WTC11 (cell line): ENCODE data around the gene CNIH3. TPM values are rescaled to one million over a fixed set of nuclear protein-coding genes. Genes with fewer than 3 reads are reported as not detected.

ENCODE experiments used
- ATAC-seq: fragments of 200-7000 bp; cut with Tn5 transposase; 2 replicates; pipeline ENCODE4 v1.10.0; 2021; ENCODE audit warnings: mild to moderate bottlenecking, moderate library complexity
- CTCF ChIA-PET: fragments of 300-600 bp; sonication (Branson Sonifier 250); formaldehyde crosslinking; loops from one replicate; lab custom pipeline; 2021; ENCODE audit warnings: antibody characterized with exemption; lab: Charles Lee
- POLR2A ChIA-PET: fragments of 350-600 bp; sonication (Branson Sonifier 250); formaldehyde crosslinking; loops from one replicate; lab custom pipeline; 2021; ENCODE audit warnings: antibody characterized with exemption; lab: Charles Lee
- DNase-seq: peaks from one replicate; pipeline ENCODE4 v3.0.0; 2021; ENCODE audit warnings: low spot score
- H3K27ac Mint-ChIP-seq: 2 replicates; pipeline ENCODE4 v1.8.0; 2021; ENCODE audit warnings: mixed read lengths
- H3K27me3 Mint-ChIP-seq: 2 replicates; pipeline ENCODE4 v1.8.0; 2021; ENCODE audit warnings: low read depth, mild to moderate bottlenecking, moderate library complexity, mixed read lengths
- H3K36me3 Mint-ChIP-seq: 2 replicates; pipeline ENCODE4 v1.8.0; 2021; ENCODE audit warnings: mixed read lengths
- H3K4me1 Mint-ChIP-seq: 2 replicates; pipeline ENCODE4 v1.8.0; 2022; ENCODE audit warnings: mixed read lengths
- H3K4me3 Mint-ChIP-seq: 2 replicates; pipeline ENCODE4 v1.8.0; 2021; ENCODE audit warnings: mild to moderate bottlenecking, moderate library complexity, mixed read lengths
- H3K9me3 Mint-ChIP-seq: 2 replicates; pipeline ENCODE4 v1.8.0; 2021; ENCODE audit warnings: mixed read lengths
- ARID4B ChIP-seq: sonication (generic); formaldehyde crosslinking; IDR thresholded peaks from 2 replicates; pipeline ENCODE4 v1.8.0; 2023; ENCODE audit warnings: missing genetic modification reagents, mild to moderate bottlenecking, borderline replicate concordance
- ELF4 ChIP-seq: sonication (generic); formaldehyde crosslinking; IDR thresholded peaks from 2 replicates; pipeline ENCODE4 v1.8.1; 2022; ENCODE audit warnings: low read depth, mild to moderate bottlenecking, moderate library complexity, missing genetic modification reagents
- ERG ChIP-seq: fragments of 250-450 bp; sonication (Bioruptor Pico); IDR thresholded peaks from 2 replicates; pipeline ENCODE4 v1.8.0; 2021; ENCODE audit warnings: mild to moderate bottlenecking
- FOXJ3 ChIP-seq: sonication (generic); formaldehyde crosslinking; IDR thresholded peaks from 2 replicates; pipeline ENCODE4 v1.9.0; 2021; ENCODE audit warnings: missing genetic modification reagents, mild to moderate bottlenecking, borderline replicate concordance
- IRF1 ChIP-seq: sonication (generic); formaldehyde crosslinking; IDR thresholded peaks from 2 replicates; pipeline ENCODE4 v1.8.0; 2023; ENCODE audit warnings: missing genetic modification reagents
- JAZF1 ChIP-seq: fragments of 250-450 bp; sonication (Bioruptor Pico); IDR thresholded peaks from 2 replicates; pipeline ENCODE4 v1.9.0; 2021; ENCODE audit warnings: moderate library complexity, mild to moderate bottlenecking, inconsistent platforms
- MLX ChIP-seq: sonication (generic); formaldehyde crosslinking; IDR thresholded peaks from 2 replicates; pipeline ENCODE4 v1.8.1; 2023; ENCODE audit warnings: mild to moderate bottlenecking, missing genetic modification reagents, moderate library complexity
- NFE2L1 ChIP-seq: sonication (generic); formaldehyde crosslinking; IDR thresholded peaks from 2 replicates; pipeline ENCODE4 v1.8.1; 2023; ENCODE audit warnings: missing genetic modification reagents
- NR2C2 ChIP-seq: sonication (generic); formaldehyde crosslinking; IDR thresholded peaks from 2 replicates; pipeline ENCODE4 v1.8.0; 2022; ENCODE audit warnings: mild to moderate bottlenecking, missing genetic modification reagents
- OVOL2 ChIP-seq: fragments of 250-450 bp; sonication (Bioruptor Pico); IDR thresholded peaks from 2 replicates; pipeline ENCODE4 v1.9.0; 2021; ENCODE audit warnings: mild to moderate bottlenecking, borderline replicate concordance
- TEAD1 ChIP-seq: sonication (generic); formaldehyde crosslinking; IDR thresholded peaks from 2 replicates; pipeline ENCODE4 v1.8.0; 2022; ENCODE audit warnings: mild to moderate bottlenecking, missing genetic modification reagents
- ZBTB43 ChIP-seq: sonication (generic); formaldehyde crosslinking; IDR thresholded peaks from 2 replicates; pipeline ENCODE4 v1.8.1; 2023; ENCODE audit warnings: mild to moderate bottlenecking, missing genetic modification reagents
- ZNF232 ChIP-seq: sonication (generic); formaldehyde crosslinking; IDR thresholded peaks from 2 replicates; pipeline ENCODE4 v1.8.0; 2022; ENCODE audit warnings: mild to moderate bottlenecking, missing genetic modification reagents
- ZNF317 ChIP-seq: sonication (generic); formaldehyde crosslinking; IDR thresholded peaks from 2 replicates; pipeline ENCODE4 v1.8.1; 2023; ENCODE audit warnings: low read depth, mild to moderate bottlenecking, moderate library complexity, missing genetic modification reagents, borderline replicate concordance
- ZNF416 ChIP-seq: fragments of 250-450 bp; sonication (Bioruptor Pico); IDR thresholded peaks from 2 replicates; pipeline ENCODE4 v1.9.0; 2021; ENCODE audit warnings: mild to moderate bottlenecking, inconsistent platforms
- ZNF423 ChIP-seq: fragments of 250-450 bp; sonication (Bioruptor Pico); IDR thresholded peaks from 2 replicates; pipeline ENCODE4 v2.1.2; 2022; ENCODE audit warnings: mild to moderate bottlenecking, moderate library complexity
- total RNA-seq: library from RNA; stranded (reverse); gene quantifications from 3 replicates; pipeline ENCODE4 v1.2.3, GENCODE V29; 2021
- TF ChIP-seq, protein P1 (sequence below): fragments of 250-450 bp; sonication (Bioruptor Pico); IDR thresholded peaks from 2 replicates; pipeline ENCODE4 v1.9.0; 2021; ENCODE audit warnings: moderate library complexity, mild to moderate bottlenecking, inconsistent platforms, borderline replicate concordance
- TF ChIP-seq, protein P2 (sequence below): sonication (generic); formaldehyde crosslinking; IDR thresholded peaks from 2 replicates; pipeline ENCODE4 v1.8.1; 2022; ENCODE audit warnings: mild to moderate bottlenecking, moderate library complexity, missing genetic modification reagents
- TF ChIP-seq, protein P3 (sequence below): fragments of 200-600 bp; IDR thresholded peaks from 2 replicates; pipeline ENCODE4 v1.8.0; 2022; ENCODE audit warnings: antibody characterized with exemption

The CNIH3 gene
- total RNA-seq, 1 experiment from 2014 or later = 8.1 TPM

GRCh38 chr1:224696021-224696420 is 79.9 kb downstream of the CNIH3 start:
- CTCF ChIA-PET = interaction anchor here (0.6 to 1.2 kb wide), 3 partner anchors 143 to 227 kb away, joined by 3 read pairs; no protein-coding TSS in a partner anchor

DNA sequence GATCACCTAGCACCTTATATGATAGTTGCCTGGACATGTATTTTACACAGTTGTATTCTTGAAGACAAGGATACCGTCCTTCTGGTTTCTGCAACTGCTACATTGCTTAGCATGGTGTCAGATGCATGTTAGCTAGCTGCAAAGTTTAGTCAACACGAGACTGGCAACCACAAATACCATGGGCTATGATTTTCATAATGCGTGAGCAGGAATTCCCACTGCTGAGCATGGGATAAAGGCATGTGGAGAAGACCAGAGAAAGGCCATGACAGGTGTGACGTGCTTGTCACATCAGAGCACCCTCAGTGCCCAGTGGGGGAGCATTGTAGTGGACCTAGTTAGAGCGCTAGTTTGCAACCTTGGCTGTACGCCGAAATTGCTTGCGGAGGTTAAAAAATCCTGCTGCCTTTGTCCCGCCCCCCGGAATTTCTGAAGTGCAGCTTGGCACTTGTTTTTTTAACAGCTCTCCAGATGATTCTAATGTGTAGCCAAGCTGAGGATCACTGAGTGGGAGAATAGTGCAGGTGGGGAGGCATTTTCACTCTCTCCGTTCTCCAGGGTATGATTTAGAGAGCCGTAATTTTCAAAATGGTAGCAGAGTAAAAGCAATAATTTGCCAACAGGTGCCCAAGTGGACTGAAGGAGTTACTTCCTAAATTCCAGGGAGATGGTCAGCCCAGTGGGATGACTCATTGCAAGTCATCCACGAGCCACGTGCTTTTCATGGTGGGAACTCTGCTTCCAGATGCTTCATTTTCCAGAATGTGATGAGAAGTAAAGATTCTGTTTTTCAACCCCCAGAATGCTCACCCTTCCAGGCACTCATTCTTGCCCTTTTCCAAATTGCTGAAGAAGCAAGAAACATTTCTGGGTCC is 81.0 kb downstream of the CNIH3 start:
- H3K27me3 Mint-ChIP-seq = no peaks in the 10 kb centered on the region
- no peak for DNase-seq
- H3K4me1 Mint-ChIP-seq = peaks cover 18% of the 10 kb centered on the region
- TF ChIP-seq ELF4 (no peak), ZNF416 (no peak), ZNF232 (no peak), FOXJ3 (no peak), NFE2L1 (CRISPR knock-in tag) (no peak), IRF1 (no peak), TEAD1 (CRISPR knock-in tag) (no peak), ARID4B (CRISPR knock-in tag) (no peak), JAZF1 (CRISPR knock-in tag) (no peak), ZNF317 (no peak)
- TF ChIP-seq, protein P1, sequence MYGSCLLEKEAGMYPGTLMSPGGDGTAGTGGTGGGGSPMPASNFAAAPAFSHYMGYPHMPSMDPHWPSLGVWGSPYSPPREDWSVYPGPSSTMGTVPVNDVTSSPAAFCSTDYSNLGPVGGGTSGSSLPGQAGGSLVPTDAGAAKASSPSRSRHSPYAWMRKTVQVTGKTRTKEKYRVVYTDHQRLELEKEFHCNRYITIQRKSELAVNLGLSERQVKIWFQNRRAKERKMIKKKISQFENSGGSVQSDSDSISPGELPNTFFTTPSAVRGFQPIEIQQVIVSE (CRISPR knock-in tag) = no peak
- TF ChIP-seq, protein P2, sequence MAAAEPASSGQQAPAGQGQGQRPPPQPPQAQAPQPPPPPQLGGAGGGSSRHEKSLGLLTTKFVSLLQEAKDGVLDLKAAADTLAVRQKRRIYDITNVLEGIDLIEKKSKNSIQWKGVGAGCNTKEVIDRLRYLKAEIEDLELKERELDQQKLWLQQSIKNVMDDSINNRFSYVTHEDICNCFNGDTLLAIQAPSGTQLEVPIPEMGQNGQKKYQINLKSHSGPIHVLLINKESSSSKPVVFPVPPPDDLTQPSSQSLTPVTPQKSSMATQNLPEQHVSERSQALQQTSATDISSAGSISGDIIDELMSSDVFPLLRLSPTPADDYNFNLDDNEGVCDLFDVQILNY (CRISPR knock-in tag) = no peak
- TF ChIP-seq, protein P3, sequence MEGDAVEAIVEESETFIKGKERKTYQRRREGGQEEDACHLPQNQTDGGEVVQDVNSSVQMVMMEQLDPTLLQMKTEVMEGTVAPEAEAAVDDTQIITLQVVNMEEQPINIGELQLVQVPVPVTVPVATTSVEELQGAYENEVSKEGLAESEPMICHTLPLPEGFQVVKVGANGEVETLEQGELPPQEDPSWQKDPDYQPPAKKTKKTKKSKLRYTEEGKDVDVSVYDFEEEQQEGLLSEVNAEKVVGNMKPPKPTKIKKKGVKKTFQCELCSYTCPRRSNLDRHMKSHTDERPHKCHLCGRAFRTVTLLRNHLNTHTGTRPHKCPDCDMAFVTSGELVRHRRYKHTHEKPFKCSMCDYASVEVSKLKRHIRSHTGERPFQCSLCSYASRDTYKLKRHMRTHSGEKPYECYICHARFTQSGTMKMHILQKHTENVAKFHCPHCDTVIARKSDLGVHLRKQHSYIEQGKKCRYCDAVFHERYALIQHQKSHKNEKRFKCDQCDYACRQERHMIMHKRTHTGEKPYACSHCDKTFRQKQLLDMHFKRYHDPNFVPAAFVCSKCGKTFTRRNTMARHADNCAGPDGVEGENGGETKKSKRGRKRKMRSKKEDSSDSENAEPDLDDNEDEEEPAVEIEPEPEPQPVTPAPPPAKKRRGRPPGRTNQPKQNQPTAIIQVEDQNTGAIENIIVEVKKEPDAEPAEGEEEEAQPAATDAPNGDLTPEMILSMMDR = no peak

More at GRCh38 chr1:224696021-224696420, 79.9 kb downstream of the CNIH3 start:
- no peak for ATAC-seq
- no peak overlapping the region for H3K4me3 Mint-ChIP-seq
- H3K27ac Mint-ChIP-seq = no peak overlapping the region
- no peaks in the 10 kb centered on the region for H3K36me3 Mint-ChIP-seq
- H3K4me1 Mint-ChIP-seq = peaks cover 15% of the 10 kb centered on the region
- TF ChIP-seq ERG (CRISPR knock-in tag) = no peak
- no peak for TF ChIP-seq ZNF416
- no peak for TF ChIP-seq OVOL2 (CRISPR knock-in tag)
- TF ChIP-seq NR2C2 (CRISPR knock-in tag) = no peak
- no peak for TF ChIP-seq ELF4
- no peak for TF ChIP-seq ZBTB43 (CRISPR knock-in tag)
- no peak for TF ChIP-seq MLX (CRISPR knock-in tag)
- TF ChIP-seq ZNF423 (CRISPR knock-in tag) = no peak
- TF ChIP-seq, all 79 proteins: peak for 0
- H3K27me3 Mint-ChIP-seq = no peaks in the 10 kb centered on the region
- POLR2A ChIA-PET = no interaction called here
- no peaks in the 10 kb centered on the region for H3K9me3 Mint-ChIP-seq
- DNase-seq = no peak

More for the DNA sequence above, 81.0 kb downstream of the CNIH3 start:
- H3K4me3 Mint-ChIP-seq = no peak overlapping the region
- no peaks in the 10 kb centered on the region for H3K36me3 Mint-ChIP-seq
- ChIA-PET CTCF (interaction anchor here (0.9 to 1.2 kb wide), 4 partner anchors 154 to 198 kb away, joined by 3 to 4 read pairs (median 4); no protein-coding TSS in a partner anchor), POLR2A (no interaction called here)
- ATAC-seq = no peak
- H3K9me3 Mint-ChIP-seq = no peaks in the 10 kb centered on the region
- H3K27ac Mint-ChIP-seq = no peak overlapping the region
